HPDE6-E6E7 (cell line): Measurements from ENCODE around the gene DGKQ.

ENCODE experiments used
- DNase-seq: peaks from one replicate; pipeline ENCODE4 v3.0.0; 2011; ENCODE audit warnings: missing footprints; ENCODE audit errors: extremely low spot score

DGKQ gene

DNA sequence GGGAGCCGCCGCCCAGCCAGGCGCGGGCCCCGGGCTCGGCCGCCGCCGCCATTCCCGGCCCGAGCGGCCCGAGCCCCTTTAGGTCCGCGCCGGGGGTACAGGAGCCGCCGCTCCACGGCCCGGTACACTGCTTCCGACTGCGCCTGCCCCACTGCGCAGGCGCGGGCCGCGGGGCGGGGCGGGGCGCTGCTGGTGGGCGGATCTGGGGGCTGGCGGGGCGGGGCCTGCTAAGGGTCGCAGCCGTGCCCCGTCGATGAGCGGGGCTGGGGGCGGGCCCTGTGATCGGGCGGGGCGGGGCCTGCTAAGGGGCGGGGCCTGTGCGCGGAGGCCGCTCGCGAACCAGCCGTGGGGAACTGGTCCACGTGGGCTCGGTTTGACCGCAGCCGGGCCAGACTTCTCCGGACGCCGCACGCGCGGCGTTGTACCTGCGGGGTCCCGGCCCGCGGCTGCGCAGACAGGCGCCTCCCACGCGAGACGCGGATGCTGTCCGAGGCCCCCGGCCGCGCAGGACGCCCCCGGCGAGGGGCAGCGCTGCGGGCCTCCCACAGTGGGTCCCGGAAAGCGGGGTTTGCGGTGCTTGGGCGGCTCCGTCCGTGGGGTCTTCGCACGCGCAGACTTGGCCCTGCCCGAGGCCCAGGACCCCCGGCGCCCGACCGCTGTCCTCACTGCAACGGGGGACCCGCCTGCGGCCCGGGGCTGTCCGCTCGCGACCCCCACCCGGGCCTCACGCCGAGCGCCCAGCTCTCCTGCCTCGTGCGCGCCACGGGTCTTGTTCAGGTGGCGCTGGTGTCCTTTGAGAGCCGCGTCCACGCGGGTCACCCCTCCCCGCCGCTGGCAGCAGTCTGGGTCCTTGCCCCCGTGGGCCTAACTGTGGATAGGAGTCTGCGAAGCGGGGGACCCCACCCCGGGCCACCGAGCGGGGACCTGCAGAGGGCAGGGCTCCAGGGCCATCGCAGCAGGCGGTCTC lies at the start of gene DGKQ:
Gene DGKQ (minus strand): TSS at position 139 of the 967 bp plus-strand sequence. CDS start 87 bp downstream, at position 52.
- peak; percentile 88 for DNase-seq

GRCh38 chr4:1022739-1023066 lies 49.3 kb upstream of the DGKQ start:
- DNase-seq, result no peak

DNA sequence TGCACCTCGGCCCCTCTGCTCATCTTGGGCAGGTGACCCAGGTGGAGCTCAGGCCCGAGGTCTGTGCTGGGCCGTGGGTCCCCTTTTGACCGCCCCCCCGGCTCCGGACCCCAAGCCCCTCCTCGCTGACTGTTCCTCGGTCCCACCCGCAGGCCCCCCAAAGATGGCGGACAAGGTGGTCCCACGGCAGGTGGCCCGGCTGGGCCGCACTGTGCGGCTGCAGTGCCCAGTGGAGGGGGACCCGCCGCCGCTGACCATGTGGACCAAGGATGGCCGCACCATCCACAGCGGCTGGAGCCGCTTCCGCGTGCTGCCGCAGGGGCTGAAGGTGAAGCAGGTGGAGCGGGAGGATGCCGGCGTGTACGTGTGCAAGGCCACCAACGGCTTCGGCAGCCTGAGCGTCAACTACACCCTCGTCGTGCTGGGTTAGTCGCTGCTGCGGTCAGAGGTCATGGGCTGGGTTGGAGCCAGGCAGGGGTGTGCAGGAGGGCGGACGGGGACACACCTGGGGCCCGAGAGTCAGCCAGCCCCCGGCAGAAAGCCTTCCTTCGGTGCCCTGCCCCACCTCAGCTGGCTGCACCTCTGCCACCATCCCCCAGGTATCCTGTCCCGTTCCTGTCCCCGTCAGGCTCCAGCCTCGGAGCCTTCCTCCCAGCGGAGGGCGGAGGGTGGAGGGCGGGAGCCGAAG lies 48.8 kb upstream of the DGKQ start:
- no peak for DNase-seq

GRCh38 chr4:1021386-1022050 lies 48.1 kb upstream of the DGKQ start:
- no peak for DNase-seq

DNA sequence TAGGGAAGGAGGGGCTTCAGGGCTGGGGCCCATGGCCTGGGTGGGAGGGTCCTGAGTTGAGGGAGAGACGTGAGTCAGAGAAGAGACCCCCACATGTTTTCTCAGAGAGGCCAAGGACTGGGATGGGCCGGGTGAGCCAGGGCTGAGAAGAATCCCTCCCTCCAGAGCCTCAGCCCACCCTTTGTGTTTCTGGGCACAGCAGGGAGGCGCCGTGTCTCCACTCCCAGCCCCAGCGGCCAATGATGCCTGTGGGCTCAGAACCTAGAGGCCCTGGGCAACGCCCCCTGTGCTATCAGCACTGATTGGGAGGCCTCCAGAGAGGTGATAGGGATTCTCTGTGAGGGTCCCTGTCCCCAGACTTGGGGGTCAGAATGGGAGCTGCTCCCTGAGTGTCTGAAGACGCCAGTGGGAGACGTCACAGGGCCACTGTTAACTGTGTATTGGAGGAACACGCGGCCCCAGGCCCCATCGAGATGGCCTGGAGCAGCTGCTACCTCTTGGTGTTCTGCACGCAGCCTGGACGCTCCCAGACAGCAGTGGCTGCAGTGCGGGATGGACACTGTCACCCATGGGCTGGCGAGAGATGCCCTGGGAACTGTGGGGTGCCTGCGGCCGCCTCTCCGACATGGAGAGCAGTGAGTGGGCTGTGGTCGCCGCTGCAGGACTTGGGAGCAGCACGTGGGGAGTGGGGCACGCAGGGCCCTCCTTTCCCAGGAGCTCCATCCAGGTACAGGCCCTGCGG lies 46.5 kb upstream of the DGKQ start:
- DNase-seq, result no peak

DNA sequence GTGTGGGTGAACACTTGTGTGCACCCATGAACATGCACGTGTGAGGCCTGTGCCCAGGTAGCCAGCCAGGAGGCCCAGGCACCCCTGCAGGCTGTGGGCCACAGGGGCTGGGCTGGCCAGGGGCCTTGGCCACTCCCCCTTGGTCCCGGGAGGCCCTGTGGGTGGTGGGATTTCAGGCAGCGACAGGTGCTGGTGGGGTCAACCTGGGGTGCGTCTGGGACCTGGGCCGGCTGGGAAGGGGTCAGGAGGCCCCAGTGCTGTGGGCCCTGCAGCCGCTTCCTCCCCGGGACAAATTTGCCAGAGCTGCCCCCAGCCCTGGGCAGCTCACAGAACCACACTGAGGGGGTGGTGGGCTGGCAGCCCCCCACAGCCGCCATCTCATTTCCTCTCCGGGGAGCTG lies 46.0 kb upstream of the DGKQ start:
- DNase-seq, result no peak

GRCh38 chr4:1018147-1019020 lies 45.0 kb upstream of the DGKQ start:
- DNase-seq, result no peak

DNA sequence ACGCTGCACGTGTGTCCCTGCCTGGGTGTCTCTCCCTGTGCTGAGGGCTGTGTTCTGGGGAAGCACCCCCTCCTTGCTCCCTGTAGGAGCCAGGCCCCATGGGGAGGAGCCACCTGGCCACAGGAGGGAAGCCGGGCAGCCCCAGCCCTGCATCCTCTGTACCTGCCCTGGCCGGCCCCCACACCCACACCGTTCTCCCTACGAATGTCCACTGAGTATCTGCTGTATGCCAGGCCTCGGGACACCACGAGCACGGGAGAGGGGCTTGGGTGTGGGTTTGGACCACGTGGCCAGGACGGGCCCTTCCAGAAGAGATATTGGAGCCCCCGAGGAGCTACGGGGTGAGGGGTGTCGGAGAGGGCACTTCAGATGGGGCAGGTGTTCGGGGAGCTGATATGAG lies 44.3 kb upstream of the DGKQ start:
- no peak for DNase-seq

- no peak for DNase-seq
Observed at GRCh38 chr4:1017211-1017610, 43.8 kb upstream of the DGKQ start.

DNA sequence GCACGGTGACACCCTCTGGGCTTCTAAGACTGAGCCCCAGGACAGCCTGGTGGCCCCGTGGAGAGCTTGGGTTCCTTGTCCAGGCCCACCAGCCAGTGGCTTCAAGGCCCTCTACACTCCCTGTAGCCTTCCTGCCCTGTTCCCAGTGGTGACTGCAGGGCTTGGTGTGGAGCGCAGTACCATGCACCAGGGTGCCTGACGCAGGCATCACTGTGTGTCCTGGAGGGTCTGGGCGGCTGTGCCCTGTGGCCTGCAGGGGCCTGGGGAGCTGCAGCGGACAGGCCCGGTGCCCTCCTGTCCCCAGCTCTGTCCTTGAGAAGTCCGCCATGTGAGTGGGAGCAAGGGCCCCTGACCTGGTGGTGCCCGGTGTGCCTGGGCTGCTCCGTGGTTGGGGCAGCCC lies 42.4 kb upstream of the DGKQ start:
- no peak for DNase-seq

DNA sequence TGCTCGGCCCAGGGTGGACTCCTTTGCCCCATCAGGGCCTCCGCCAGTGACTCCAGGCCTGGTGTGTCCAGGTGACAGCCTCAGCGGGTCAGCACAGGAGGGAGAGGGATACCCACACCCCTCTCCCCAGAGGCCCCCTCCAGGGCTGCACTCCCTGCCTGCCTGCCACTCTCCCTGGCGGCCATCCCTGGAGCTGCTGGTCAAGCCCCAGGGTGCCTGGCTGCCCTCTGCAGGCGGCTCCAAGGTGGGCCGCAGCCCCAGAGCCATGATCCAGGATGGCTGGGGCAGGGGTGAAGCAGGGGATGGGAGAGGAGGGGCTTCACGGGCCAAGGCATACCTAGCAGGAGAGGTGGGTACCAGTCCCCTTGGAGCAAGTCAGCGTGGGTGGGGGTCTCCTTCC lies 41.8 kb upstream of the DGKQ start:
- DNase-seq, result no peak

GRCh38 chr4:1014291-1015167 lies 41.2 kb upstream of the DGKQ start:
- no peak for DNase-seq

DNA sequence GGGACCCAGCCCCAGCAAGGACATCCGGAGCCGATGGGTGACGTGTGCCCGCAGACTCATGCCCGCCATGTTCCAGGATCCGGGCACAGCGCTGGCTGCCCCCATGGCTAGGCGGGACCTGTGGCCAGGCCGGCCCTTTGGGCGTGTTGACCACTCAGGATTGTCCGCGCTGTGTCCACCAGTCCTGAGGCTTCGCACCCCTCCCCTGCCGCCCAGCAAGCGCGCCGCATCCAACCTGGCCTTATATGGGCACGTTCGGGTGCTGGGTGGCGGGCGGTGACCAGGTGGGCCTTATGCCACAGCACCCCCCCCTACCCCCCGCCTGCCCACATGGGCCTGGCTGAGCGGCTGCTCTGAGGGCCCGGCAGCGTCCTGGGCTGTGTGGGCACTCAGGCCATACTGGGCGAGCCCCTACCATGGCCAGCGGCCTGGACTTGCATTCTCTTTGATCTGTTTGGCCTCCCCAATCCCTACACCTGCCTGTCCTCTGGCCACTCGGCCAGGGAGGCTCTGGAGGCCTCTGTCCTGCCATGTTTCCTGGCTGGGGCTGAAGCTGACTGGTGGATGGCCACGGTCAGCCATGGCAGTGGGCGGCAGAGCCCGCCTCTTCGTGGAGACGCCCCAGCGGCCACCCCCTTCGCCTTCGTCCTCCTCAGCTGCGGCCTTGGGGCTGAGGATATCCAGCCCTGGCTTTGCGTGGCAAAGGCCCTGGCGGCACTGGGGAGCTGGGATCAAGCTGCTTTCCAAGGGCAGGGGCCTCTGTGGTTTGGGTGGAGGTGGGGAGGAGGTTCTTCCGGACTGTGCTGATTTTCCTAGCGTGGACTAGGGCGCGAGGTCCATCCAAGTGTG lies 40.1 kb upstream of the DGKQ start:
- DNase-seq, result no peak

- no peak for DNase-seq
Observed at GRCh38 chr4:1012034-1012739, 38.8 kb upstream of the DGKQ start.

DNA sequence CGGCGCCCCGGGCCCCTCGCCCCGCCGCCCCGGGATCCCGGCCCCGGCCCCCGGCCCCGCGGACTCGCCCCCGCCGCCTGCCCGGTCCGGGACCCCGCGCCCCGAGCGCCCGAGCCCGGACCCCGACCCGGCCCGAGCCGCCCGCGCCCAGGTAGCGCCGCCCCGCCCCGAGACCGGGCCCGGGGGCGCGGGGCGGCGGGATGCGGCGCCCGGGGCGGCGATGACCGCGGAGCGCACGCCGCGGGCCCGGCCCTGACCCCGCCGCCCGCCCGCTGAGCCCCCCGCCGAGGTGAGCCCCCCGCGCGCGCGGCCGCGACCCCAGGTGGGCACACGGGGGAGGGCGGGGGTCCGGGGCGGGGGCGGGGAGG lies 38.3 kb upstream of the DGKQ start:
- DNase-seq, result no peak

DNA sequence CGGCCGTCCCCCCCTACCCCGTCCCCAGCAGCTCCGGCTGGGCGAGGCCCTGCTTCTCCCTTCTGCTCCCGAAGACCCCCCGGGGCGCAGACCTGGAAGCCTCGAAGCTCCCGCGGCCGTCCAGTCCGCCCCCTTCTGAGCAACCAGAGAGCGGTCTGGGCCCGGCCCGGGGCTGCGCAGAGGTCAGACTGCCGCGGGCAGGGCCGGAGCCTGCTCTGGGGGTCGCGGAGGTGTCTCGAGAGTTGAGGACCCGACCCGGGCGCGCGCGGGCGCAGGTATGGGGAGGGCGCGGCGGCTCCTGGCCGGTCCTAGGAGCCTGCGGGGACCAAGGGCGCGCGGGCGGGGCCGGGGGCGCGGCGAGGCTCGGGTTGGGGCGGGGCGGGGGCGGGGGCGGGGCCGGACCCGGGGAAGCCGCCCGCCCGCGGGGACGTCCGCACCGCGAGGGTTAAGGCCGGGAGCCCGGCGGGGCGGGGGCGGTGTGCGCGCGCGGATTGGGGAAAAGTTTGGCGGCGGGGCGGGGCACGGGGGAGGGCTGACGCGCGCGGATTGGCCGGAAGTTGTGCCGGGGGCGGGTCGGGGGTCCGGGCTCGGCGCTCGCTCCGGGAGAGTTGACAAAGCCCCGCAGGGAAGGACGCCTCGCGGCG lies 37.8 kb upstream of the DGKQ start, which contains the start of gene FGFRL1:
Gene FGFRL1 (plus strand): TSS at position 605 of the 644 bp plus-strand sequence. CDS start 860 bp downstream, outside the sequence.
- DNase-seq, result peak; percentile 83

GRCh38 chr4:1010395-1011021 lies 37.1 kb upstream of the DGKQ start:
- DNase-seq, result peak; percentile 89
